K562 (cell line): Measurements from ENCODE around the gene ABLIM2. TPM values are rescaled to one million over a fixed set of nuclear protein-coding genes. Genes with fewer than 3 reads are reported as not detected.

Experiments
- ATAC-seq: fragments of 200-7000 bp; cut with Tn5 transposase; 3 replicates; pipeline ENCODE4 v1.9.1; 2020; ENCODE audit warnings: moderate library complexity
- BruUV-seq: library from RNA; stranded (reverse); fragments of 400-500 nt; replicated peaks from 2 replicates; lab custom pipeline; 2021; lab: Mats Ljungman, UMichigan
- CTCF ChIA-PET: fragments of 300-600 bp; formaldehyde crosslinking; extraction: SDS; loops from one replicate; lab custom pipeline; 2021; ENCODE audit warnings: low intra/inter-chr PET ratio; lab: Yijun Ruan, JAX
- POLR2A ChIA-PET: fragments of 300-600, 350-650 bp; sonication (Branson Sonifier 250); formaldehyde crosslinking; extraction: SDS; loops from one replicate; lab custom pipeline; 2021; ENCODE audit warnings: antibody characterized with exemption, inconsistent platforms; lab: Yijun Ruan, JAX
- DNase-seq, 4 experiments: peaks; one replicate each; pipeline versions ENCODE4 v3.0.0 to v3.0.0-alpha.2; 2011 to 2018; ENCODE audit warnings: low spot score in 3 of 4, mixed read lengths in 3 of 4; ENCODE audit errors: extremely low read depth in 1 of 4
- FAIRE-seq: peaks from 2 replicates; lab custom pipeline; 2011; peaks lifted over from hg19 to GRCh38; lab: Jason Lieb, UNC
- H2AFZ ChIP-seq: 2 replicates; pipeline ENCODE4 v1.6.0; 2011; ENCODE audit warnings: low read depth, low read length, control low read depth, inconsistent platforms
- H3K27ac ChIP-seq: fragments of 200-600 bp; 3 replicates; pipeline ENCODE4 v1.8.0; 2011; ENCODE audit warnings: low read depth, mild to moderate bottlenecking, control low read depth, inconsistent platforms, low read length, moderate library complexity, mixed read lengths; ENCODE audit errors: extremely low read depth
- H3K27me3 ChIP-seq, 2 experiments: fragments of 300-600 bp in 1 of 2; 2 replicates in 1 of 2; 3 replicates in 1 of 2; pipeline versions ENCODE4 v1.6.0 to v1.8.0; 2011; ENCODE audit warnings: inconsistent platforms in 2 of 2, low read length in 2 of 2, mild to moderate bottlenecking in 1 of 2, mixed read lengths in 1 of 2, moderate library complexity in 1 of 2; ENCODE audit not compliant: control insufficient read depth in 2 of 2, insufficient read depth in 2 of 2
- H3K36me3 ChIP-seq: fragments of 300-600 bp; 3 replicates; pipeline ENCODE4 v1.8.0; 2011; ENCODE audit warnings: mild to moderate bottlenecking, low read length, inconsistent platforms; ENCODE audit not compliant: control insufficient read depth, insufficient read depth
- H3K4me1 ChIP-seq, 2 experiments: fragments of 200-600 bp in 1 of 2; replicated peaks in 1 of 2; 2 replicates in 1 of 2; 3 replicates in 1 of 2; pipeline versions ENCODE4 v1.5.1 to v1.8.0; 2011; ENCODE audit warnings: inconsistent platforms in 2 of 2, low read length in 2 of 2, mild to moderate bottlenecking in 1 of 2, mixed read lengths in 1 of 2, moderate library complexity in 1 of 2; ENCODE audit not compliant: control insufficient read depth in 2 of 2, insufficient read depth in 2 of 2
- H3K4me2 ChIP-seq: 2 replicates; pipeline ENCODE4 v1.6.1; 2011; ENCODE audit warnings: low read length, control low read depth, inconsistent platforms, mixed read lengths; ENCODE audit not compliant: insufficient read depth
- H3K4me3 ChIP-seq: fragments of 200-600 bp; sonication (generic), shearing (Covaris generic); 2 replicates; pipeline ENCODE4 v1.5.1; 2016; ENCODE audit warnings: control low read depth, inconsistent platforms
- H3K79me2 ChIP-seq: fragments of 200-600 bp; 3 replicates; pipeline ENCODE4 v1.8.0; 2011; ENCODE audit warnings: low read length, inconsistent platforms; ENCODE audit not compliant: control insufficient read depth, insufficient read depth
- H3K9ac ChIP-seq, 2 experiments: 2 replicates each; pipeline versions ENCODE4 v1.6.0 to v1.6.1; 2011; ENCODE audit warnings: low read depth in 2 of 2, low read length in 2 of 2, control low read depth in 1 of 2, inconsistent platforms in 1 of 2, mild to moderate bottlenecking in 1 of 2, mixed read lengths in 1 of 2; ENCODE audit not compliant: insufficient read depth in 1 of 2
- H3K9me1 ChIP-seq: one replicate; pipeline ENCODE4 v1.6.0; 2011; ENCODE audit warnings: inconsistent platforms, mild to moderate bottlenecking, low read length, moderate library complexity; ENCODE audit not compliant: control insufficient read depth, insufficient read depth
- H3K9me3 ChIP-seq: replicated peaks from 2 replicates; pipeline ENCODE4 v1.5.1; 2011; ENCODE audit warnings: low read depth, low read length, inconsistent platforms; ENCODE audit not compliant: control insufficient read depth, insufficient read depth
- H4K20me1 ChIP-seq: replicated peaks from 2 replicates; pipeline ENCODE4 v1.6.1; 2011; ENCODE audit warnings: low read length, inconsistent platforms, mixed read lengths; ENCODE audit not compliant: control insufficient read depth, insufficient read depth
- GATAD2B ChIP-seq: fragments of 450-650 bp; IDR thresholded peaks from 2 replicates; pipeline ENCODE4 v1.6.1; 2017; ENCODE audit warnings: mild to moderate bottlenecking, borderline replicate concordance
- KDM1A ChIP-seq, 2 experiments: fragments of 450-650 bp; IDR thresholded peaks; 2 replicates each; pipeline ENCODE4 v1.6.1; 2016; ENCODE audit warnings: mild to moderate bottlenecking in 2 of 2
- NELFE ChIP-seq: IDR thresholded peaks from 2 replicates; pipeline ENCODE4 v1.6.1; 2011; ENCODE audit warnings: mild to moderate bottlenecking; ENCODE audit not compliant: insufficient read depth, insufficient read length
- NEUROD1 ChIP-seq: fragments of 150-350 bp; IDR thresholded peaks from 2 replicates; pipeline ENCODE4 v1.6.1; 2014; ENCODE audit warnings: borderline replicate concordance, low read length, low read depth; ENCODE audit not compliant: partially characterized antibody
- RBBP5 ChIP-seq: fragments of 200-600 bp; sonication (generic); IDR thresholded peaks from 2 replicates; pipeline ENCODE4 v1.6.1; 2012; ENCODE audit warnings: borderline replicate concordance, mild to moderate bottlenecking, low read length, control low read depth, inconsistent platforms; ENCODE audit not compliant: insufficient read depth, poor library complexity, severe bottlenecking
- RHOXF2B ChIP-seq: fragments of 250-450 bp; sonication (Bioruptor Pico); conservative IDR thresholded peaks from 2 replicates; pipeline ENCODE4 v1.5.1; 2021
- STAT5A ChIP-seq: IDR thresholded peaks from 2 replicates; pipeline ENCODE4 v1.6.1; 2012; ENCODE audit warnings: low read length, inconsistent platforms, borderline replicate concordance
- XRCC4 ChIP-seq: IDR thresholded peaks from one replicate; pipeline ENCODE4 v1.6.1; 2011; ENCODE audit not compliant: insufficient read depth, insufficient read length; ENCODE audit errors: extremely low read depth
- ZFPM2 ChIP-seq: fragments of 250-450 bp; sonication (Bioruptor Pico); IDR thresholded peaks from 2 replicates; pipeline ENCODE4 v1.5.1; 2022; ENCODE audit warnings: mild to moderate bottlenecking
- ZNF263 ChIP-seq: sonication (generic); formaldehyde crosslinking; IDR thresholded peaks from 2 replicates; pipeline ENCODE4 v1.8.0; 2022; ENCODE audit warnings: mild to moderate bottlenecking, missing genetic modification reagents, borderline replicate concordance
- ZNF431 ChIP-seq: sonication (generic); formaldehyde crosslinking; IDR thresholded peaks from 2 replicates; pipeline ENCODE4 v1.8.0; 2022; ENCODE audit warnings: mild to moderate bottlenecking, missing genetic modification reagents
- WGBS: fragments of 100-300 bp; shearing (Covaris generic); methylation state at CpG from one replicate; pipeline ENCODE4 v1.1.6; 2016; ENCODE audit warnings: low coverage, mixed read lengths; ENCODE audit not compliant: insufficient coverage; ENCODE audit errors: missing lambda C conversion rate; 5-methylcytosine and 5-hydroxymethylcytosine counted together
- in situ Hi-C: fragments of 300-500 bp; cut with MboI; formaldehyde crosslinking; loops from 4 replicates; pipeline ENCODE4 v1.15.0; 2018; ENCODE audit warnings: inconsistent platforms, mixed read lengths
- intact Hi-C: fragments of 100-400 bp; cut with micrococcal nuclease; formaldehyde crosslinking; loops from 2 replicates; pipeline ENCODE4 v1.14.2; 2022
- polyA plus RNA-seq, 8 experiments: library from polyadenylated mRNA; depleted of rRNA in 4 of 8; stranded (reverse) in 5 of 8; unstranded in 3 of 8; fragments of >200 nt; fragmentation: Nextera tagmentation in 2 of 8; fragmentation: Illumina TruSeq in 1 of 8; extraction: Ambion mirVana in 2 of 8; extraction: Trizol in 1 of 8; gene quantifications; 2 replicates each; pipeline versions ENCODE4 v1.2.1 to v1.2.3, GENCODE V29; 2011 to 2014; ENCODE audit warnings: inconsistent platforms in 1 of 8, missing spikeins in 1 of 8
- total RNA-seq, 7 experiments: library from RNA; depleted of rRNA in 6 of 7; stranded (reverse); fragments of >200 nt in 6 of 7; fragmentation: Illumina TruSeq in 2 of 7; extraction: Trizol in 2 of 7; gene quantifications; 2 replicates each; pipeline versions ENCODE4 v1.2.1 to v1.2.3, GENCODE V29; 2011 to 2021; ENCODE audit warnings: low replicate concordance in 1 of 7
- TF ChIP-seq, protein P1 (sequence below): fragments of 250-450 bp; sonication (Bioruptor Pico); IDR thresholded peaks from 2 replicates; pipeline ENCODE4 v1.4.0; 2020; ENCODE audit warnings: mild to moderate bottlenecking, moderate library complexity

Gene ABLIM2
- total and polyA plus RNA-seq, 9 of the 15 experiments (the other 6 are each of a cell fraction or from before 2014, with no cell fraction given): not detected

GRCh38 chr4:8153441-8153840 lies 5.2 kb downstream of the ABLIM2 start (continued):
- TF ChIP-seq ZNF431 (CRISPR knock-in tag) (no peak), NEUROD1 (no peak), GATAD2B (no peak), KDM1A (IDR thresholded peaks at IDR 0.05) (no peak), NELFE (no peak), ZNF263 (CRISPR knock-in tag) (no peak), RHOXF2B (CRISPR knock-in tag) (no peak), XRCC4 (no peak)
- TF ChIP-seq, protein P1, sequence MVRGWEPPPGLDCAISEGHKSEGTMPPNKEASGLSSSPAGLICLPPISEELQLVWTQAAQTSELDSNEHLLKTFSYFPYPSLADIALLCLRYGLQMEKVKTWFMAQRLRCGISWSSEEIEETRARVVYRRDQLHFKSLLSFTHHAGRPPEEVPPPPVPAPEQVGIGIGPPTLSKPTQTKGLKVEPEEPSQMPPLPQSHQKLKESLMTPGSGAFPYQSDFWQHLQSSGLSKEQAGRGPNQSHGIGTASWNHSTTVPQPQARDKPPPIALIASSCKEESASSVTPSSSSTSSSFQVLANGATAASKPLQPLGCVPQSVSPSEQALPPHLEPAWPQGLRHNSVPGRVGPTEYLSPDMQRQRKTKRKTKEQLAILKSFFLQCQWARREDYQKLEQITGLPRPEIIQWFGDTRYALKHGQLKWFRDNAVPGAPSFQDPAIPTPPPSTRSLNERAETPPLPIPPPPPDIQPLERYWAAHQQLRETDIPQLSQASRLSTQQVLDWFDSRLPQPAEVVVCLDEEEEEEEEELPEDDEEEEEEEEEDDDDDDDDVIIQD (CRISPR knock-in tag): no peak

GRCh38 chr4:8152865-8153257 lies 5.8 kb downstream of the ABLIM2 start:
- ChIA-PET POLR2A (no interaction called here), CTCF (no interaction called here)
- BruUV-seq: no TSS peak
- FAIRE-seq (no peak), ATAC-seq (no peak), DNase-seq (no peak)
- no peaks in the 10 kb centered on the region for H3K79me2 ChIP-seq
- no peaks in the 10 kb centered on the region for H3K36me3 ChIP-seq
- no peak overlapping the region for H3K4me2 ChIP-seq
- TF ChIP-seq STAT5A (no peak), ZFPM2 (CRISPR knock-in tag) (no peak), RBBP5 (no peak)
- peaks cover 0 to 9% of the 10 kb centered on the region in 2 experiments; a peak in 1 of 5 replicates for H3K4me1 ChIP-seq
- no peak overlapping the region for H2AFZ ChIP-seq
- intact Hi-C loops (no loop called here), in situ Hi-C loops (no loop called here)
- no peaks in the 10 kb centered on the region for H3K9me3 ChIP-seq
- H3K27ac ChIP-seq: no peak overlapping the region
- no peak overlapping the region for H3K4me3 ChIP-seq
- WGBS: 0% methylated on average over 6 of the region's 6 CpGs
- peaks cover 23% of the 10 kb centered on the region for H4K20me1 ChIP-seq
- H3K27me3 ChIP-seq: peaks cover 11 to 72% of the 10 kb centered on the region in 2 experiments; a peak in 4 of 5 replicates
- no peak overlapping the region for H3K9ac ChIP-seq
- no peaks in the 10 kb centered on the region for H3K9me1 ChIP-seq
